HL-60 (cell line): ENCODE results near the gene ADD1.

Experiments
- DNase-seq, 2 experiments: peaks; one replicate each; pipeline ENCODE4 v3.0.0-alpha.2; 2010 to 2020; ENCODE audit warnings: low read depth in 1 of 2, low spot score in 1 of 2
- H3K27ac ChIP-seq: fragments of 250-450 bp; sonication (Bioruptor Pico); replicated peaks from 2 replicates; pipeline ENCODE4 v1.5.1; 2020; ENCODE audit warnings: mild to moderate bottlenecking, moderate library complexity
- H3K27me3 ChIP-seq: fragments of 250-450 bp; sonication (Bioruptor Pico); 2 replicates; pipeline ENCODE4 v1.5.1; 2021; ENCODE audit warnings: mild to moderate bottlenecking, moderate library complexity; ENCODE audit not compliant: insufficient read depth, poor library complexity, severe bottlenecking
- H3K4me3 ChIP-seq: replicated peaks from 2 replicates; pipeline ENCODE4 v1.5.1; 2011; ENCODE audit warnings: mild to moderate bottlenecking, control low read depth, low read length; ENCODE audit not compliant: insufficient read depth
- GABPA ChIP-seq: IDR thresholded peaks from 2 replicates; pipeline ENCODE4 v1.6.1; 2012; ENCODE audit warnings: low read depth
- POLR2AphosphoS5 ChIP-seq: IDR thresholded peaks from 2 replicates; pipeline ENCODE4 v1.6.1; 2012; ENCODE audit warnings: low read depth
- SPI1 ChIP-seq: IDR thresholded peaks from 2 replicates; pipeline ENCODE4 v1.6.1; 2012; ENCODE audit warnings: low read depth, mild to moderate bottlenecking, borderline replicate concordance
- TF ChIP-seq, protein P1 (sequence below): IDR thresholded peaks from 2 replicates; pipeline ENCODE4 v1.6.1; 2012; ENCODE audit warnings: low read depth; ENCODE audit not compliant: insufficient replicate concordance
- TF ChIP-seq, protein P2 (sequence below): IDR thresholded peaks from one replicate; pipeline ENCODE4 v1.5.1; 2011; ENCODE audit warnings: low read length, control low read depth, inconsistent platforms; ENCODE audit not compliant: insufficient read depth

Gene ADD1

DNA sequence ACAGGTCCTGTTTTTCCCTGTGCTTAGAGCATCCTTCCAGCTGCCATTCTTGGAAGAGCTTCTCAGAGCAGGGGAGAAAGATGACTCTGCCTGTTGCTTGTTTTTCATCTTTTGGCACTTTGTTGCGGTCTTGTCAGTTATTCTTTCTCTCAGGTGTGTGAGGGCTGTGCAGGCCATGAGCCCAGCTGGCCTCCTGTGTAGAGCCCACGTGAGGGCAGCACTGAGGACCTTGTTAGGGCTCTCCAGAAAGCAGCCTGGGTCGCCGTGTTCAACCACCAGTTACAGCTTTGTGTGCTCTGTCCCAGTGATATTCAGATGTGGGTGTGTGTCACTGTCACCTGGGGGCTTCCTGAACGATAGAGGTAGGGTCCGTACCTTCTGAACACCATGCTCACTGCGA lies 66.8 kb downstream of the ADD1 start:
- H3K27me3 ChIP-seq, result no peaks in the 10 kb centered on the region
- no peak for TF ChIP-seq SPI1
- TF ChIP-seq POLR2AphosphoS5, result no peak
- TF ChIP-seq, protein P1, sequence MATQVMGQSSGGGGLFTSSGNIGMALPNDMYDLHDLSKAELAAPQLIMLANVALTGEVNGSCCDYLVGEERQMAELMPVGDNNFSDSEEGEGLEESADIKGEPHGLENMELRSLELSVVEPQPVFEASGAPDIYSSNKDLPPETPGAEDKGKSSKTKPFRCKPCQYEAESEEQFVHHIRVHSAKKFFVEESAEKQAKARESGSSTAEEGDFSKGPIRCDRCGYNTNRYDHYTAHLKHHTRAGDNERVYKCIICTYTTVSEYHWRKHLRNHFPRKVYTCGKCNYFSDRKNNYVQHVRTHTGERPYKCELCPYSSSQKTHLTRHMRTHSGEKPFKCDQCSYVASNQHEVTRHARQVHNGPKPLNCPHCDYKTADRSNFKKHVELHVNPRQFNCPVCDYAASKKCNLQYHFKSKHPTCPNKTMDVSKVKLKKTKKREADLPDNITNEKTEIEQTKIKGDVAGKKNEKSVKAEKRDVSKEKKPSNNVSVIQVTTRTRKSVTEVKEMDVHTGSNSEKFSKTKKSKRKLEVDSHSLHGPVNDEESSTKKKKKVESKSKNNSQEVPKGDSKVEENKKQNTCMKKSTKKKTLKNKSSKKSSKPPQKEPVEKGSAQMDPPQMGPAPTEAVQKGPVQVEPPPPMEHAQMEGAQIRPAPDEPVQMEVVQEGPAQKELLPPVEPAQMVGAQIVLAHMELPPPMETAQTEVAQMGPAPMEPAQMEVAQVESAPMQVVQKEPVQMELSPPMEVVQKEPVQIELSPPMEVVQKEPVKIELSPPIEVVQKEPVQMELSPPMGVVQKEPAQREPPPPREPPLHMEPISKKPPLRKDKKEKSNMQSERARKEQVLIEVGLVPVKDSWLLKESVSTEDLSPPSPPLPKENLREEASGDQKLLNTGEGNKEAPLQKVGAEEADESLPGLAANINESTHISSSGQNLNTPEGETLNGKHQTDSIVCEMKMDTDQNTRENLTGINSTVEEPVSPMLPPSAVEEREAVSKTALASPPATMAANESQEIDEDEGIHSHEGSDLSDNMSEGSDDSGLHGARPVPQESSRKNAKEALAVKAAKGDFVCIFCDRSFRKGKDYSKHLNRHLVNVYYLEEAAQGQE, result no peak
- TF ChIP-seq GABPA, result no peak
- TF ChIP-seq, protein P2, sequence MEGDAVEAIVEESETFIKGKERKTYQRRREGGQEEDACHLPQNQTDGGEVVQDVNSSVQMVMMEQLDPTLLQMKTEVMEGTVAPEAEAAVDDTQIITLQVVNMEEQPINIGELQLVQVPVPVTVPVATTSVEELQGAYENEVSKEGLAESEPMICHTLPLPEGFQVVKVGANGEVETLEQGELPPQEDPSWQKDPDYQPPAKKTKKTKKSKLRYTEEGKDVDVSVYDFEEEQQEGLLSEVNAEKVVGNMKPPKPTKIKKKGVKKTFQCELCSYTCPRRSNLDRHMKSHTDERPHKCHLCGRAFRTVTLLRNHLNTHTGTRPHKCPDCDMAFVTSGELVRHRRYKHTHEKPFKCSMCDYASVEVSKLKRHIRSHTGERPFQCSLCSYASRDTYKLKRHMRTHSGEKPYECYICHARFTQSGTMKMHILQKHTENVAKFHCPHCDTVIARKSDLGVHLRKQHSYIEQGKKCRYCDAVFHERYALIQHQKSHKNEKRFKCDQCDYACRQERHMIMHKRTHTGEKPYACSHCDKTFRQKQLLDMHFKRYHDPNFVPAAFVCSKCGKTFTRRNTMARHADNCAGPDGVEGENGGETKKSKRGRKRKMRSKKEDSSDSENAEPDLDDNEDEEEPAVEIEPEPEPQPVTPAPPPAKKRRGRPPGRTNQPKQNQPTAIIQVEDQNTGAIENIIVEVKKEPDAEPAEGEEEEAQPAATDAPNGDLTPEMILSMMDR, result no peak
- H3K4me3 ChIP-seq, result no peak overlapping the region
- H3K27ac ChIP-seq, result no peak overlapping the region
- no peak for DNase-seq

DNA sequence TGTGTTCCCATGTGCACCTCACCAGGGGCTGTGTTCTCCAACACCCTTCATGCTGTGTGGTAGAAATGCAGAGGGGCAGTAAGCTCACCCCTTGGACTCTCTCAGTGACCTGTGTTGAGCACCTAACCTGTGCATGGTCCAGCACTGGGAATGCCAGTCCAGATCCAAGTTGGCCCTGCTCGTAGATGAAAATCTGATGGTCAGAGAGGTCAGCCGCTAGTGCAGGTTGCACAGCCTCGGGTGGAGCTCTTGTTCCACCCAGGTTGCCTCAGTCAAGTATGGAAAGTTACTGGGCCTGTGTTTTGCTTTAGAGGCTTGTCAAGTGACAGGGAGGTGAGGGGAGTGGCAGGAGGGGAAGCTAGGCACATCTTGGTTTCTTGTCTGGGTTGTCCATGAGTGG lies 68.2 kb downstream of the ADD1 start:
- TF ChIP-seq SPI1, result no peak
- TF ChIP-seq, protein P1, result no peak
- TF ChIP-seq GABPA, result no peak
- TF ChIP-seq, protein P2, result no peak
- TF ChIP-seq POLR2AphosphoS5, result no peak
- no peak for DNase-seq
- Histone ChIP-seq H3K27me3 (no peaks in the 10 kb centered on the region), H3K4me3 (no peak overlapping the region), H3K27ac (no peak overlapping the region)

DNA sequence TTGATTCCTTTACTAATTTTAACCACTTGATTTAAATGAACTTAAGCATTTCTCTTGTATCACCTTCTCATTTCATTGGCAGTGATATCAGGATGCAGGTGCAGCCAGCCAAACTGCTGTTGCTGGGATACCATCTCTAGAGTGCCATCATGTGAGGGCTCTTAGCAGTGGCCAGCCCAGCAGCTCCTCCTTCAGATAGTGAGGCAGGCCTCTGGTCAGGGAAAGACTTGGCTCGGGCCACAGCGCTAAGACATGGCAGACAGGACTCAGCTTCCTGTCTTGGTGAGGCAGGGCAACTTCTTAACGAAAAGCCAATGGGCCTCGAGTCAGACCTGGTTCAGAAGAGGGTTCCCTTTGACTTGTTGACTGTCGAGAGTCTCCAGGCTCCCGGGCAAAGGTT lies 69.5 kb downstream of the ADD1 start:
- Histone ChIP-seq H3K27ac (no peak overlapping the region), H3K4me3 (no peak overlapping the region), H3K27me3 (no peaks in the 10 kb centered on the region)
- TF ChIP-seq, protein P1, result no peak
- TF ChIP-seq SPI1, result no peak
- DNase-seq, result no peak
